Lung (tissue), 12 donors: ENCODE results near the gene RALB. TPM values are rescaled to one million over a fixed set of nuclear protein-coding genes. Genes with fewer than 3 reads are reported as not detected.

Source experiments
- ATAC-seq: fragments of 200-7000 bp; cut with Tn5 transposase; one replicate; pipeline ENCODE4 v1.9.1; 2020; ENCODE audit warnings: moderate number of reproducible peaks; ENCODE audit not compliant: insufficient read depth, low FRiP score
- DNase-seq, 3 donors: peaks; one replicate each; pipeline ENCODE4 v3.0.0-alpha.2; 2013 to 2017
- H3K27ac ChIP-seq, 2 donors: one replicate each; pipeline ENCODE4 v1.5.1; 2013; ENCODE audit warnings: mild to moderate bottlenecking in 2 of 2, moderate library complexity in 2 of 2, control low read depth in 1 of 2, inconsistent platforms in 1 of 2, low read depth in 1 of 2, low read length in 1 of 2
- H3K27me3 ChIP-seq, 3 donors: one replicate each; pipeline ENCODE4 v1.5.1; 2013; ENCODE audit warnings: low read length in 2 of 3; ENCODE audit not compliant: control insufficient read depth in 3 of 3, insufficient read depth in 3 of 3
- H3K36me3 ChIP-seq, 4 donors: one replicate each; pipeline ENCODE4 v1.5.1; 2013; ENCODE audit warnings: low read length in 4 of 4, mild to moderate bottlenecking in 1 of 4, moderate library complexity in 1 of 4; ENCODE audit not compliant: control insufficient read depth in 4 of 4, insufficient read depth in 4 of 4
- H3K4me1 ChIP-seq, 5 donors: one replicate each; pipeline ENCODE4 v1.5.1; 2013; ENCODE audit warnings: low read length in 5 of 5, mild to moderate bottlenecking in 2 of 5, moderate library complexity in 1 of 5; ENCODE audit not compliant: control insufficient read depth in 5 of 5, insufficient read depth in 5 of 5
- H3K4me3 ChIP-seq: one replicate; pipeline ENCODE4 v1.5.1; 2013; ENCODE audit warnings: mild to moderate bottlenecking, control low read depth, moderate library complexity
- H3K9ac ChIP-seq, 2 donors: one replicate each; pipeline ENCODE4 v1.5.1; 2013; ENCODE audit warnings: low read length in 2 of 2, control low read depth in 1 of 2; ENCODE audit not compliant: insufficient read depth in 1 of 2
- H3K9me3 ChIP-seq, 4 donors: one replicate each; pipeline ENCODE4 v1.5.1; 2013; ENCODE audit warnings: low read length in 3 of 4, mild to moderate bottlenecking in 1 of 4, moderate library complexity in 1 of 4; ENCODE audit not compliant: control insufficient read depth in 4 of 4, insufficient read depth in 3 of 4
- WGBS, 2 donors: extraction: QIAGEN DNeasy Blood & Tissue Kit; methylation state at CpG; one replicate each; pipeline ENCODE4 v1.1.7; 2013; 5-methylcytosine and 5-hydroxymethylcytosine counted together
- polyA plus RNA-seq, 2 donors: library from polyadenylated mRNA; stranded (reverse); fragments of 200-250 nt; gene quantifications; one replicate each; pipeline ENCODE4 v1.2.1, GENCODE V29; 2013
- total RNA-seq, 2 donors: library from RNA; depleted of rRNA in 1 of 2; stranded (reverse); fragments of >200 nt in 1 of 2; gene quantifications; one replicate each; pipeline ENCODE4 v1.2.1, GENCODE V29; 2014 to 2021
- TF ChIP-seq, protein P1 (sequence below): IDR thresholded peaks from 2 replicates; pipeline ENCODE4 v1.5.1; 2012; ENCODE audit warnings: mild to moderate bottlenecking; ENCODE audit errors: control extremely low read depth, extremely low read depth
- donor health status: control.
- donor health status: control.
- donor health status: Bipolar disorder and iron deficiency.
- donor health status: healthy.
- donor health status: DM: yes; HTN: yes; CAD: no.

The RALB gene
- total and polyA plus RNA-seq, 4 donors, result 34.6 to 111 (median 77.1) TPM

DNA sequence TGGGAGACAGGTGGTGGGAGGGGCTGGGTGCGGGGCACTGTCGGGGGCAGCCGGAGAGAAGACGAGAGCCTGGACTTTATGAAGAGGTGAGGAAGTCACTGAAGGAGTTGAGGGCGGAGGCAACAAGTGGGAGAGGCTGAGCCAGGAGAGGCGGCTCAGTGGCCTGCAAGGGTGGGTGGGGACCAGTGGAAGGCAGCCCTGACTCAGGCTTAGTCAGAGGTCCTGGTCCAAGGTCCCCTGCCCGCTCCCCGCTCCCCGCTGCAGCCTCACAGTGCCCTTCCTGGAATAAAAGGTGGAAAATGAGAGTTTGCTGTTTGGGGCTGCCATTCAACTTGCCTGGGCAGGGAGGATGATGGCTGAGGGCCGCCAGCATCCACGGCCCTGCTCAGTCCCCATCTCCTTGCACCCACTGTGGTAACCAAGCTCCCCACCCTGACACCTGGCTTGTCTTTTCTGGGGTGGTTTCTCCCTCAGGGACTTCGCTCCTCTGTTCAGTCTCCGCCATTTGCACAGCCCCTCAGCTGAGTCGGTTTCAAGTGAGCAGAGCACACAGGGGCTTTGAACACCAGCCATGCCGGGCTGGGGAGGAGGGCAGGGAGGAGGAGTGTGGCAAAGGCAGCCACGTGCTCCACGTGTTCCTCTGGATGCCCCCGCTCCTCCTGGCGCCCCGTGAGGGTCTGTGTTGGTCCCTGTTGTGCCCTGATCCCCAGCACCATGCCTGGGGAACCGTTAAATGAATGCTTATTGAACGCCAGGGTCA is 13.7 kb upstream of the RALB start:
- H3K4me1 ChIP-seq, result peaks cover 0 to 23% (median 0%) of the 10 kb centered on the region in 5 donors
- ATAC-seq (peak; percentile 62), DNase-seq (no peak)
- TF ChIP-seq, protein P1, sequence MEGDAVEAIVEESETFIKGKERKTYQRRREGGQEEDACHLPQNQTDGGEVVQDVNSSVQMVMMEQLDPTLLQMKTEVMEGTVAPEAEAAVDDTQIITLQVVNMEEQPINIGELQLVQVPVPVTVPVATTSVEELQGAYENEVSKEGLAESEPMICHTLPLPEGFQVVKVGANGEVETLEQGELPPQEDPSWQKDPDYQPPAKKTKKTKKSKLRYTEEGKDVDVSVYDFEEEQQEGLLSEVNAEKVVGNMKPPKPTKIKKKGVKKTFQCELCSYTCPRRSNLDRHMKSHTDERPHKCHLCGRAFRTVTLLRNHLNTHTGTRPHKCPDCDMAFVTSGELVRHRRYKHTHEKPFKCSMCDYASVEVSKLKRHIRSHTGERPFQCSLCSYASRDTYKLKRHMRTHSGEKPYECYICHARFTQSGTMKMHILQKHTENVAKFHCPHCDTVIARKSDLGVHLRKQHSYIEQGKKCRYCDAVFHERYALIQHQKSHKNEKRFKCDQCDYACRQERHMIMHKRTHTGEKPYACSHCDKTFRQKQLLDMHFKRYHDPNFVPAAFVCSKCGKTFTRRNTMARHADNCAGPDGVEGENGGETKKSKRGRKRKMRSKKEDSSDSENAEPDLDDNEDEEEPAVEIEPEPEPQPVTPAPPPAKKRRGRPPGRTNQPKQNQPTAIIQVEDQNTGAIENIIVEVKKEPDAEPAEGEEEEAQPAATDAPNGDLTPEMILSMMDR, result no peak
- H3K4me3 ChIP-seq, result no peak overlapping the region
- no peaks in the 10 kb centered on the region for H3K9me3 ChIP-seq
- H3K27ac ChIP-seq, result peak overlapping the region; percentile 37 to 64
- no peaks in the 10 kb centered on the region for H3K36me3 ChIP-seq
- H3K9ac ChIP-seq, result no peak overlapping the region
- WGBS, 2 donors, result 77 to 83% methylated on average over 22 of the region's 22 CpGs
- no peaks in the 10 kb centered on the region for H3K27me3 ChIP-seq

DNA sequence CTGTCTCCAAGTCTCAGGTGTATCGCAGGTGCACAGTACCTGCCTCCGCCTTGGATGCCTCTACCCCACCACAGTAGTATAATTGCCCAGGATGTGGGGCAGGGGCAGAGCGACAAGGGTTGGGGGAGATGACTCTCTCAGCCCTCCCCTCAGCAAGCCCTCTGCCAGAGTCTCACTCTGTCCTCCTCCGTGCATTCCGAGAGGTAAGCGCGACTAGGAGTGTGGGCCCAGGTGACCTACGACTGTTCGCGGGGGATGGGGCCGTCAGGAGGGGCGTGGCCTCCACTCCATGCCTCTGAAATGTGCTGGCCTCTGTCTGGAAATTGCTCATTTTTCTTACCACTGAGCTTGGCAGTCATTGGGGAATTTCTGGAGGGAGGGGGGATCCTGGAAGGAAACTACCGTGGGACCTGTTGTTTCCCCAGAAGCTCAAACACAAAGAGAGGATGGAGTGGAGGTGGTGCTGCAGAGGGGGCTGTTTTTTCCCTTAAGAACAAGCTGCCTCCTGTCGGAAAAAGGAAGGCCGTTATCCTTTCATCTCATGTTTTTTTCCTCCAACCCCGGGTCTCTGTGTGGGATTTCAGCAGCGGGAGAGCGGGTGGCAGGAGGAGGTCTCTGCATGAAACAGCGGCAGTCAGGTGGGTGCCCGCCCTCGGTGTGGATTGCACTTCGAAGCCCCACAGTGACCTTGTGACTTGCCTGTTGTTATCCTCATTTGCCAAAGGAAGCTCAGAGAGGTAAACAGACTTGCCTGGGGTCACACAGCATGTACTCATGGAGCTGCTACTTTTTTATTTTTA is 13.0 kb upstream of the RALB start:
- TF ChIP-seq, protein P1, result no peak
- H3K4me1 ChIP-seq, result peaks cover 0 to 23% (median 0%) of the 10 kb centered on the region in 5 donors
- no peaks in the 10 kb centered on the region for H3K36me3 ChIP-seq
- DNase-seq (peak; percentile 63 to 84 (median 71)), ATAC-seq (peak; percentile 30)
- no peak overlapping the region for H3K4me3 ChIP-seq
- H3K27me3 ChIP-seq, result no peaks in the 10 kb centered on the region
- H3K9me3 ChIP-seq, result no peaks in the 10 kb centered on the region
- H3K9ac ChIP-seq, result no peak overlapping the region
- 45 to 66% methylated on average over 22 of the region's 22 CpGs for WGBS, 2 donors
- peak overlapping the region; percentile 37 to 64 for H3K27ac ChIP-seq

DNA sequence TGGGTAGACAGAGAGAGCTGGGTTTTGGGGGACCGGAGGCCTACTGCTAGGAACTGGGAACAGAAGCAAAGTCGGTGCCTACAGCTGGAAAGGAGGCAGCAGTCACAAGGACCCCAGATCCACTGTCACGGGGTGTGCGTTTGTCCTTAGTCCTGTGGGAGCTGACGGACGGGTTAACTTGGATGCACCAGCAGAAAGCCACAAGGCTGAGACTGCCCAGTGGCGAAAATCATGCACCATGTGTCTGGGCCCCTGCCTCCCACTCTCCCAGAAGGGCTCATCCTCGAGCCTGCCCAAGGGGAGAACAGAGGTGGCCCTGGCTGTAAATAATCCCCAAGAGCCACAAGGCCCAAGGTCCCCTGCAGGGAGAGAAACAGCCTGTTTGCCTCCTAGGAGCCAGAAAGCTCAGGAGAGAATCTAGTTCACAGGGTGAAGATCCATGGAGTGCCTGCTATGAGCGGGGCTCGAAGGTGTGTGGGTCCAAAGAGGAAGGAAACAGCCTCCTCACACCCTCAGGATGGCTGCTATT is 11.7 kb upstream of the RALB start:
- Histone ChIP-seq H3K27me3 (no peaks in the 10 kb centered on the region), H3K4me3 (no peak overlapping the region), H3K36me3 (no peaks in the 10 kb centered on the region), H3K27ac (peak overlapping the region; percentile 10), H3K9ac (no peak overlapping the region), H3K9me3 (no peaks in the 10 kb centered on the region), H3K4me1 (peaks cover 0 to 29% (median 8%) of the 10 kb centered on the region in 5 donors)
- TF ChIP-seq, protein P1, result no peak
- no peak for DNase-seq
- ATAC-seq, result no peak
- WGBS, 2 donors, result 85 to 91% methylated on average over 10 of the region's 10 CpGs
